ENCODE results near the gene UBQLN4.

DNA sequence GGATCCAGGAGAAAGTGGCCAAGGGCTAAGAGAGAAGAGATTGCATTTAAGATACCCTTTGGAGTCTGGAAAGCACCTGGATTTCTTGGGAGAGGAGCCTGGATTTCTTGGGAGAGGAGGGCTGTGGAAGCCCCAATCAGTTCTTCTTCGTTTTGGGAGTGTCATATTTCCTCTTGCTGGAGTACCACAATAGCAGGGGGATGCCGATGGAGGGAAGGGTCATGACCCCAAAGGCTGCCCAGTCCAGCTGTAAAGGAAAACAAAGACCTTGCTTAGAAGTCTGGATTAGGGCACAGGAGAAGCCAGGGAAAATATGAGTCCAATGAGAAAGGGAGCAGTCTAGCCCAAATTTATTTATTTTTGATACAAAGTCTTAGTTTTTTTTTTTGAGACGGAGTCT is 44.2 kb downstream of the UBQLN4 start:
- TF ChIP-seq, protein P1, sequence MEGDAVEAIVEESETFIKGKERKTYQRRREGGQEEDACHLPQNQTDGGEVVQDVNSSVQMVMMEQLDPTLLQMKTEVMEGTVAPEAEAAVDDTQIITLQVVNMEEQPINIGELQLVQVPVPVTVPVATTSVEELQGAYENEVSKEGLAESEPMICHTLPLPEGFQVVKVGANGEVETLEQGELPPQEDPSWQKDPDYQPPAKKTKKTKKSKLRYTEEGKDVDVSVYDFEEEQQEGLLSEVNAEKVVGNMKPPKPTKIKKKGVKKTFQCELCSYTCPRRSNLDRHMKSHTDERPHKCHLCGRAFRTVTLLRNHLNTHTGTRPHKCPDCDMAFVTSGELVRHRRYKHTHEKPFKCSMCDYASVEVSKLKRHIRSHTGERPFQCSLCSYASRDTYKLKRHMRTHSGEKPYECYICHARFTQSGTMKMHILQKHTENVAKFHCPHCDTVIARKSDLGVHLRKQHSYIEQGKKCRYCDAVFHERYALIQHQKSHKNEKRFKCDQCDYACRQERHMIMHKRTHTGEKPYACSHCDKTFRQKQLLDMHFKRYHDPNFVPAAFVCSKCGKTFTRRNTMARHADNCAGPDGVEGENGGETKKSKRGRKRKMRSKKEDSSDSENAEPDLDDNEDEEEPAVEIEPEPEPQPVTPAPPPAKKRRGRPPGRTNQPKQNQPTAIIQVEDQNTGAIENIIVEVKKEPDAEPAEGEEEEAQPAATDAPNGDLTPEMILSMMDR (conservative IDR thresholded peaks at IDR 0.05; ENCODE audit: low read length): no peak
- no peak for TF ChIP-seq EZH2phosphoT487 (IDR thresholded peaks at IDR 0.05; ENCODE audit: borderline replicate concordance, low read depth, low read length)
